ENCODE measurements around the gene ELP1.

- TF ChIP-seq CTCF (IDR thresholded peaks at IDR 0.05) (no peak), POLR2A (IDR thresholded peaks at IDR 0.05) (no peak), EP300 (IDR thresholded peaks at IDR 0.05) (no peak)
These were observed 102.3 kb downstream of the ELP1 start for GRCh38 chr9:108831496-108832178.
